Gastroesophageal sphincter (tissue), 4 donors: ENCODE results near the gene FBXO31. TPM values are rescaled to one million over a fixed set of nuclear protein-coding genes. Genes with fewer than 3 reads are reported as not detected.

ENCODE experiments used
- ATAC-seq: fragments of 150-250 bp; one replicate; pipeline ENCODE4 v1.9.1; 2016; ENCODE audit warnings: mild to moderate bottlenecking, moderate library complexity
- H3K27ac ChIP-seq, 4 donors: fragments of 200-600 bp; sonication (generic) in 3 of 4; 1 replicate in 3 of 4; 2 replicates in 1 of 4; pipeline ENCODE4 v1.5.1; 2016 to 2019
- H3K27me3 ChIP-seq: fragments of 200-600 bp; sonication (generic); one replicate; pipeline ENCODE4 v1.5.1; 2019
- H3K36me3 ChIP-seq, 2 donors: fragments of 200-600 bp; sonication (generic); one replicate each; pipeline ENCODE4 v1.5.1; 2019; ENCODE audit warnings: control low read depth in 1 of 2
- H3K4me1 ChIP-seq, 3 donors: fragments of 200-600 bp; sonication (generic); 1 replicate in 2 of 3; 2 replicates in 1 of 3; pipeline ENCODE4 v1.5.1; 2016 to 2019; ENCODE audit warnings: control low read depth in 2 of 3
- H3K4me3 ChIP-seq, 2 donors: fragments of 200-600 bp; sonication (generic); one replicate each; pipeline ENCODE4 v1.5.1; 2019; ENCODE audit warnings: mild to moderate bottlenecking in 1 of 2, moderate library complexity in 1 of 2
- H3K9me3 ChIP-seq, 3 donors: fragments of 200-600 bp; sonication (generic); one replicate each; pipeline ENCODE4 v1.5.1; 2017 to 2019; ENCODE audit warnings: control low read depth in 2 of 3
- CTCF ChIP-seq, 4 experiments: fragments of 200-600 bp in 2 of 4; fragments of 450-650 bp in 2 of 4; sonication (generic) in 1 of 4; IDR thresholded peaks; one replicate each; pipeline ENCODE4 v1.5.1; 2017 to 2019; ENCODE audit warnings: antibody characterized with exemption in 4 of 4, mild to moderate bottlenecking in 2 of 4, moderate library complexity in 2 of 4
- EP300 ChIP-seq: sonication (generic); formaldehyde crosslinking; IDR thresholded peaks from one replicate; pipeline ENCODE4 v1.6.1; 2017; ENCODE audit warnings: antibody characterized with exemption, mild to moderate bottlenecking
- POLR2A ChIP-seq, 2 donors: fragments of 450-650 bp; IDR thresholded peaks; one replicate each; pipeline ENCODE4 v1.6.1; 2017; ENCODE audit warnings: antibody characterized with exemption in 2 of 2, mild to moderate bottlenecking in 2 of 2, moderate library complexity in 1 of 2
- POLR2AphosphoS5 ChIP-seq: sonication (generic); formaldehyde crosslinking; IDR thresholded peaks from one replicate; pipeline ENCODE4 v1.6.1; 2017; ENCODE audit warnings: antibody characterized with exemption
- WGBS, 2 donors: methylation state at CpG; one replicate each; pipeline ENCODE4 v1.1.5; 2018; ENCODE audit warnings: low coverage in 1 of 2; 5-methylcytosine and 5-hydroxymethylcytosine counted together
- total RNA-seq, 4 donors: library from RNA; depleted of rRNA; stranded (reverse); fragments of >200 nt; gene quantifications; one replicate each; pipeline ENCODE4 v1.1.0, GENCODE V29; 2016

The FBXO31 gene
- total RNA-seq, 4 donors from 2014 or later = 69.2 to 141 (median 85.1) TPM

GRCh38 chr16:87412371-87412995, 28.9 kb upstream of the FBXO31 start:
- no peak overlapping the region for H3K4me3 ChIP-seq
- no peaks in the 10 kb centered on the region for H3K9me3 ChIP-seq
- TF ChIP-seq EP300 (no peak), POLR2A (IDR thresholded peaks at IDR 0.05) (no peak), POLR2AphosphoS5 (no peak), CTCF (IDR thresholded peaks at IDR 0.05) (no peak)
- WGBS, 2 donors = 82 to 89% methylated on average over 5 to 13 of the region's 31 CpGs
- H3K36me3 ChIP-seq = peaks cover 0 to 99% of the 10 kb centered on the region in 2 donors
- no peak overlapping the region for H3K27ac ChIP-seq
- H3K4me1 ChIP-seq = peaks cover 0 to 5% (median 0%) of the 10 kb centered on the region in 3 donors
- H3K27me3 ChIP-seq = no peaks in the 10 kb centered on the region
- no peak for ATAC-seq

- H3K36me3 ChIP-seq = peaks cover 0 to 99% of the 10 kb centered on the region in 2 donors
- no peak overlapping the region for H3K4me3 ChIP-seq
- no peak overlapping the region for H3K27ac ChIP-seq
- no peak for ATAC-seq
- no peaks in the 10 kb centered on the region for H3K4me1 ChIP-seq
- 84 to 87% methylated on average over 8 to 14 of the region's 49 CpGs for WGBS, 2 donors
- H3K27me3 ChIP-seq = no peaks in the 10 kb centered on the region
- no peaks in the 10 kb centered on the region for H3K9me3 ChIP-seq
- TF ChIP-seq CTCF (IDR thresholded peaks at IDR 0.05) (no peak), POLR2AphosphoS5 (no peak), EP300 (no peak), POLR2A (IDR thresholded peaks at IDR 0.05) (no peak)
Measured at GRCh38 chr16:87411375-87412271, 28.0 kb upstream of the FBXO31 start.

GRCh38 chr16:87410968-87411367, 27.4 kb upstream of the FBXO31 start:
- Histone ChIP-seq H3K9me3 (no peaks in the 10 kb centered on the region), H3K4me3 (no peak overlapping the region), H3K27ac (no peak overlapping the region), H3K36me3 (peaks cover 0 to 99% of the 10 kb centered on the region in 2 donors), H3K27me3 (no peaks in the 10 kb centered on the region), H3K4me1 (no peaks in the 10 kb centered on the region)
- WGBS, 2 donors = 64 to 76% methylated on average over 2 to 7 of the region's 14 CpGs
- ATAC-seq = no peak
- no peak for TF ChIP-seq EP300
- no peak for TF ChIP-seq POLR2AphosphoS5
- no peak for TF ChIP-seq POLR2A (IDR thresholded peaks at IDR 0.05)
- TF ChIP-seq CTCF (IDR thresholded peaks at IDR 0.05) = no peak

- Histone ChIP-seq H3K27me3 (no peaks in the 10 kb centered on the region), H3K4me1 (no peaks in the 10 kb centered on the region), H3K9me3 (no peaks in the 10 kb centered on the region), H3K4me3 (no peak overlapping the region), H3K27ac (no peak overlapping the region), H3K36me3 (peaks cover 0 to 99% of the 10 kb centered on the region in 2 donors)
- WGBS, 2 donors = 75% methylated on average over 2 of the region's 11 CpGs; no CpG with 5 or more reads in 1 of the 2 donors
- no peak for TF ChIP-seq CTCF (IDR thresholded peaks at IDR 0.05)
- TF ChIP-seq POLR2A (IDR thresholded peaks at IDR 0.05) = no peak
- TF ChIP-seq EP300 = no peak
- TF ChIP-seq POLR2AphosphoS5 = no peak
- no peak for ATAC-seq
Measured at GRCh38 chr16:87410530-87410929, 27.0 kb upstream of the FBXO31 start.
